ENCODE measurements around the gene PRR15. TPM values are rescaled to one million over a fixed set of nuclear protein-coding genes. Genes with fewer than 3 reads are reported as not detected.

The PRR15 gene
- total RNA-seq, 1 experiment from 2014 or later, result 2.9 TPM

- no peak for TF ChIP-seq TCF7L2 (IDR thresholded peaks at IDR 0.05; ENCODE audit: borderline replicate concordance, extremely low read depth, insufficient read depth, insufficient read length)
- TF ChIP-seq ZFX (IDR thresholded peaks at IDR 0.05), result no peak
- intact Hi-C loops (cut with micrococcal nuclease), result no loop called here
- H3K9me3 ChIP-seq (ENCODE audit: control insufficient read depth in 1 of 2, insufficient read depth in 1 of 2, low read depth in 1 of 2, low read length in 2 of 2), result no peaks in the 10 kb centered on the region
- ChIA-PET POLR2A (interaction anchor here (0.8 to 1.4 kb wide), 2 partner anchors 10 to 11 kb away, joined by 3 to 5 read pairs; no protein-coding TSS in a partner anchor), RAD21 (ENCODE audit: low non-redundant PET in 1 of 2, low total read pairs in 2 of 2, uncharacterized antibody in 2 of 2, unreplicated experiment in 2 of 2) (no interaction called here), CTCF (interaction anchor here (1.0 kb wide), 1 partner anchor 626 kb away, joined by 3 read pairs; no protein-coding TSS in a partner anchor)
- no TSS peak for BruUV-seq (replicated peaks)
- no peak overlapping the region for H3K27ac ChIP-seq (ENCODE audit: low read depth, low read length)
- no peaks in the 10 kb centered on the region for H4K20me1 ChIP-seq (ENCODE audit: insufficient read depth)
- no peak overlapping the region for H2AFZ ChIP-seq (ENCODE audit: low read depth, low read length, poor library complexity, severe bottlenecking)
- H3K4me1 ChIP-seq (ENCODE audit: control insufficient read depth in 1 of 2, insufficient read depth in 2 of 2, low read length in 2 of 2), result no peaks in the 10 kb centered on the region
- H3K4me3 ChIP-seq (replicated peaks in 1 of 2; ENCODE audit: low read depth in 1 of 2, low read length in 2 of 2), result no peak overlapping the region
- H3K4me2 ChIP-seq (ENCODE audit: low read length), result no peak overlapping the region
- H3K27me3 ChIP-seq (ENCODE audit: insufficient read depth, low read length), result no peaks in the 10 kb centered on the region
- no peaks in the 10 kb centered on the region for H3K9me2 ChIP-seq (ENCODE audit: insufficient read depth)
- no peaks in the 10 kb centered on the region for H3K79me2 ChIP-seq (ENCODE audit: insufficient read depth, low read length)
- no peak overlapping the region for H3K9ac ChIP-seq (ENCODE audit: low read length)
- DNase-seq (ENCODE audit: low read depth, low spot score), result no peak
- no peaks in the 10 kb centered on the region for H3K36me3 ChIP-seq (ENCODE audit: control insufficient read depth in 1 of 2, insufficient read depth in 2 of 2, low read length in 2 of 2)
- ATAC-seq, result no peak
Measured at GRCh38 chr7:29552392-29552791, 11.2 kb upstream of the PRR15 start.

- no peak overlapping the region for H2AFZ ChIP-seq (ENCODE audit: low read depth, low read length, poor library complexity, severe bottlenecking)
- H3K79me2 ChIP-seq (ENCODE audit: insufficient read depth, low read length), result no peaks in the 10 kb centered on the region
- CTCF ChIA-PET, result no interaction called here
- RAD21 ChIA-PET (ENCODE audit: low non-redundant PET in 1 of 2, low total read pairs in 2 of 2, uncharacterized antibody in 2 of 2, unreplicated experiment in 2 of 2), result no interaction called here
- no peak overlapping the region for H3K9ac ChIP-seq (ENCODE audit: low read length)
- POLR2A ChIA-PET, result no interaction called here
- H3K27ac ChIP-seq (ENCODE audit: low read depth, low read length), result no peak overlapping the region
- H3K9me2 ChIP-seq (ENCODE audit: insufficient read depth), result no peaks in the 10 kb centered on the region
- H3K36me3 ChIP-seq (ENCODE audit: control insufficient read depth in 1 of 2, insufficient read depth in 2 of 2, low read length in 2 of 2), result no peaks in the 10 kb centered on the region
- H3K4me2 ChIP-seq (ENCODE audit: low read length), result no peak overlapping the region
- no peak for DNase-seq (ENCODE audit: low read depth, low spot score)
- H3K4me1 ChIP-seq (ENCODE audit: control insufficient read depth in 1 of 2, insufficient read depth in 2 of 2, low read length in 2 of 2), result no peaks in the 10 kb centered on the region
- ATAC-seq, result no peak
- no peaks in the 10 kb centered on the region for H3K27me3 ChIP-seq (ENCODE audit: insufficient read depth, low read length)
- H3K4me3 ChIP-seq (replicated peaks in 1 of 2; ENCODE audit: low read depth in 1 of 2, low read length in 2 of 2), result no peak overlapping the region
- intact Hi-C loops (cut with micrococcal nuclease), result no loop called here
- BruUV-seq (replicated peaks), result no TSS peak
- no peaks in the 10 kb centered on the region for H3K9me3 ChIP-seq (ENCODE audit: control insufficient read depth in 1 of 2, insufficient read depth in 1 of 2, low read depth in 1 of 2, low read length in 2 of 2)
- H4K20me1 ChIP-seq (ENCODE audit: insufficient read depth), result no peaks in the 10 kb centered on the region
- TF ChIP-seq CTCF (IDR thresholded peaks at IDR 0.05 in 2 of 3, conservative IDR thresholded peaks at IDR 0.05 in 1 of 3; ENCODE audit: borderline replicate concordance in 1 of 3, insufficient read depth in 1 of 3, low read depth in 2 of 3, low read length in 2 of 3) (no peak), SIN3A (IDR thresholded peaks at IDR 0.05; ENCODE audit: low read depth) (no peak), CBX3 (IDR thresholded peaks at IDR 0.05; ENCODE audit: low read depth) (no peak), TCF7L2 (IDR thresholded peaks at IDR 0.05; ENCODE audit: borderline replicate concordance, extremely low read depth, insufficient read depth, insufficient read length) (no peak), POLR2A (IDR thresholded peaks at IDR 0.05; ENCODE audit: borderline replicate concordance, extremely low read depth, insufficient read depth, insufficient read length) (no peak), ZFX (IDR thresholded peaks at IDR 0.05) (no peak), POLR2AphosphoS5 (IDR thresholded peaks at IDR 0.05; ENCODE audit: low read depth, low read length) (no peak), FOSL1 (IDR thresholded peaks at IDR 0.05; ENCODE audit: low read depth) (no peak), EGR1 (IDR thresholded peaks at IDR 0.05; ENCODE audit: low read depth) (no peak), EZH2phosphoT487 (IDR thresholded peaks at IDR 0.05; ENCODE audit: borderline replicate concordance) (no peak), JUND (IDR thresholded peaks at IDR 0.05) (no peak), ATF3 (IDR thresholded peaks at IDR 0.05) (no peak), SRF (IDR thresholded peaks at IDR 0.05; ENCODE audit: low read depth) (no peak), REST (IDR thresholded peaks at IDR 0.05; ENCODE audit: low read depth) (no peak), YY1 (IDR thresholded peaks at IDR 0.05; ENCODE audit: extremely low read depth, insufficient replicate concordance, low read depth, low read length) (no peak), ZNF274 (IDR thresholded peaks at IDR 0.05; ENCODE audit: low read depth, low read length) (no peak), RAD21 (IDR thresholded peaks at IDR 0.05; ENCODE audit: low read depth) (no peak)
Measured at GRCh38 chr7:29555061-29555460, 8.6 kb upstream of the PRR15 start.
